Measurements from ENCODE around the gene FREM1. TPM values are rescaled to one million over a fixed set of nuclear protein-coding genes. Genes with fewer than 3 reads are reported as not detected.
"Not testable (repeated sequence)": the region's sequence is repeated elsewhere in the genome, so short reads cannot be mapped to it uniquely, and the experiment has no call there.

The FREM1 gene
- total RNA-seq, 1 donor from 2014 or later, result 4.3 TPM

DNA sequence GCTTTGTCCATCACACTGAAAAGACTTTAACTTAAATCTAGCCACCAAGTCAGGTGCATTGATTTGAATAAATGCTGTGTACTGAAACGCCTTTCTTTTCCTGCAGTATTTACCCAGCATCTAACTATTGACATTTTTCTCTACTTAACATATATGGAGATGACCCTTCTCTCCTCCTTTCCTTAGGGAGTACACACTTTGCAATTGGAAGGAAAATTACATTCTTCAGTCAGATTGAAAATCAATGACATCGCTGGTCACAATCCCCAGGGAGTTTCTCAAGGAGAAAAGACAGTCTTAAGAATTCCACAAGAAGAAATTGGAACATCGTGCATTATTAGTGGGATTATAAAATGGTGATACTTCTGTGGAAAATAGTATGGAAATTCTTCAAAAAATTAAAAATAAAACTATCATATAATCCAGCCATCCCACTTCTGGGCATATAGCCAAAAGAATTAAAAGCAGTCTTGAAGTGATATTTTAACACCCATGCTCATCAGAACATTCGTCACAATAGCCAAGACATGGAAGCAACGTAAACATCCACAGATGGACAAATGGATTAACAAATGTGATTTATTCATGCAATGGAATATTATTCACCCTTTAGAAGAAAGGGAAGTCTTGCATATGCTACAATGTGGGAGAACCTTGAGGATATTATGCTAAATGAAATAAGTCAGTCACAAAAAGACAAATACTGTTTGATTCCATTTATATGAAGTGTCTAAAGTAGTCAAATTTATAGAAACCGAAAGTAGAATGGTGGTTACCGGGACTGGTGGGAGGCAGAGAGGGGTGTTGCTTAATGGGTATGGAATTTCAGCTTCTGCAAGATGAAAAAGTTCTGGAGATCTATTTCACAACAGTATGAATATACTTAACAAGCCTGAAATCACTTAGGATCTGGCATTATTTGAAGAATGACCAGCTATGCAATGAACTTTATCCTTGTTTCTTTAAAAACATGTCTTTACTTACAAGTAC lies 14.3 kb upstream of the FREM1 start:
- H3K27ac ChIP-seq, result peak overlapping the region; percentile 2
- H3K9me3 ChIP-seq, result no peaks in the 10 kb centered on the region
- H3K4me1 ChIP-seq, result peaks cover 6% of the 10 kb centered on the region
- peak; percentile 74 to 77 for ATAC-seq
- peak overlapping the region; percentile 9 for H3K4me3 ChIP-seq
- intact Hi-C loops (cut with DNase I), result no loop called here
- H3K36me3 ChIP-seq, result no peaks in the 10 kb centered on the region
- H3K27me3 ChIP-seq (ENCODE audit: low read depth), result no peaks in the 10 kb centered on the region
- no peak for DNase-seq
- TF ChIP-seq CTCF (IDR thresholded peaks at IDR 0.05), result no peak

DNA sequence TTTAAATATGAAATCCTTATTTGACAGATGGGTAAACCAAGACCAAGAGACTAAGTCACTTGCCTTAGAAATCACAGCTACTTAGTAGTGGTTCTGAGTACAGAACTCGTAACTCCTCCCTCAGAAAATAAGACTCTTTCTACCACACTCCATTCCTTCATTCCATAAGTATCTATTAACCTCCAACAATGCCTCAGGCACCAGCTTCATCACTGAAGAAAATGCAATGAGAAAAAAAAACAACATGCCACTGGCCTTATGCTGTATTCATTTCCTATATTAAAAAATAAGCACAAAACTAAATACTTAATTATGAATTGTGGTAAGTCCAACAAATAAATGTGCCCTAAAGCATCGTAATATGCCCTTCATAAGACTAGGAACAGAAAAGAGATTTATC lies 13.5 kb upstream of the FREM1 start:
- ATAC-seq, result no peak
- TF ChIP-seq CTCF (IDR thresholded peaks at IDR 0.05), result no peak

DNA sequence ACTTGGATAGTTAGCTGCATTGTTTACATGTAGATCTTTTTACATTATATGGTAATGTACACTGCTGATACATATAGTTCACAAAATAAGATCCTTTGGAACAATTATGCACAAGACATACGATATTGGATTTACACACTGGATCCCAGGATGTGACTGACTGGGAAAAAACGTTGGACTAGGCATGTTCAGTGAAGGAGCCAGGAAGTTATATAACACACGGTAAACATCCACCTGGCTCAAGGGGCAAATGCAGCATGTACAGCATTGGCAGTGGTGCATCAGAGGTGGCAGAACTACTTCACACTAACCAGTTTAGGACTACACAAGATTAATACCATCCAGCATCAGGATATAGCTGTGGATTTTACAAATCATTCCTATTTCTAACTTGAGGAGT lies 10.6 kb upstream of the FREM1 start:
- H3K36me3 ChIP-seq; H3K27ac ChIP-seq; H3K4me3 ChIP-seq; H3K27me3 ChIP-seq (ENCODE audit: low read depth); H3K9me3 ChIP-seq; DNase-seq; H3K4me1 ChIP-seq; intact Hi-C loops (cut with DNase I); ATAC-seq: not testable (repeated sequence)

More for the DNA sequence above, 13.5 kb upstream of the FREM1 start:
- no peak overlapping the region for H3K4me3 ChIP-seq
- H3K27ac ChIP-seq, result no peak overlapping the region
- no peaks in the 10 kb centered on the region for H3K36me3 ChIP-seq
- intact Hi-C loops (cut with DNase I), result no loop called here
- no peaks in the 10 kb centered on the region for H3K9me3 ChIP-seq
- DNase-seq, result no peak
- no peaks in the 10 kb centered on the region for H3K27me3 ChIP-seq (ENCODE audit: low read depth)
- peaks cover 6% of the 10 kb centered on the region for H3K4me1 ChIP-seq

GRCh38 chr9:14913366-14913765 lies 3.1 kb upstream of the FREM1 start:
- Histone ChIP-seq H3K27ac (no peak overlapping the region), H3K36me3 (no peaks in the 10 kb centered on the region), H3K9me3 (no peaks in the 10 kb centered on the region), H3K4me3 (no peak overlapping the region), H3K27me3 (ENCODE audit: low read depth) (no peaks in the 10 kb centered on the region), H3K4me1 (no peaks in the 10 kb centered on the region)
- DNase-seq, result no peak
- intact Hi-C loops (cut with DNase I), result no loop called here
- no peak for TF ChIP-seq CTCF (IDR thresholded peaks at IDR 0.05)
- ATAC-seq, result no peak

GRCh38 chr9:14912859-14913258 lies 2.6 kb upstream of the FREM1 start:
- Histone ChIP-seq H3K27ac (no peak overlapping the region), H3K36me3 (no peaks in the 10 kb centered on the region), H3K4me1 (no peaks in the 10 kb centered on the region), H3K27me3 (ENCODE audit: low read depth) (no peaks in the 10 kb centered on the region), H3K9me3 (no peaks in the 10 kb centered on the region), H3K4me3 (no peak overlapping the region)
- DNase-seq (no peak), ATAC-seq (no peak)
- intact Hi-C loops (cut with DNase I), result no loop called here
- TF ChIP-seq CTCF (IDR thresholded peaks at IDR 0.05), result no peak

- no peak overlapping the region for H3K27ac ChIP-seq
- H3K9me3 ChIP-seq, result no peaks in the 10 kb centered on the region
- no peaks in the 10 kb centered on the region for H3K36me3 ChIP-seq
- DNase-seq, result no peak
- no peak overlapping the region for H3K4me3 ChIP-seq
- intact Hi-C loops (cut with DNase I), result no loop called here
- no peak for ATAC-seq
- no peaks in the 10 kb centered on the region for H3K4me1 ChIP-seq
- no peak for TF ChIP-seq CTCF (IDR thresholded peaks at IDR 0.05)
- no peaks in the 10 kb centered on the region for H3K27me3 ChIP-seq (ENCODE audit: low read depth)
Measured at GRCh38 chr9:14911046-14911445, 818 bp upstream of the FREM1 start.

Data from lower lobe of right lung (tissue), 2 donors.